ENCODE data around the gene RNF5. TPM values are rescaled to one million over a fixed set of nuclear protein-coding genes. Genes with fewer than 3 reads are reported as not detected.
A peak's percentile ranks its signal among the peaks of the same experiment; 100 is the strongest.

The RNF5 gene
- polyA plus RNA-seq, 1 experiment, result 33.3 TPM

- ChIA-PET POLR2A (interaction anchor here (0.9 kb wide), 1 partner anchor 9 kb away, joined by 3 read pairs; no protein-coding TSS in a partner anchor), CTCF (no interaction called here)
- no peak for TF ChIP-seq CTCF (IDR thresholded peaks at IDR 0.05; ENCODE audit: low read depth, low read length)
- H3K4me3 ChIP-seq (ENCODE audit: low read depth, low read length), result no peak overlapping the region
- no peak for DNase-seq (ENCODE audit: low read depth, low spot score)
- H3K27me3 ChIP-seq (ENCODE audit: control insufficient read depth, insufficient read depth, low read length), result peaks cover 42% of the 10 kb centered on the region
- H3K9me3 ChIP-seq (ENCODE audit: control insufficient read depth, insufficient read depth, low read length), result peaks cover 13% of the 10 kb centered on the region
- no peak overlapping the region for H3K27ac ChIP-seq (ENCODE audit: low read depth, low read length)
Measured at GRCh38 chr6:32149092-32149755, 29.0 kb upstream of the RNF5 start.

GRCh38 chr6:32149932-32150870, 28.0 kb upstream of the RNF5 start:
- no peak overlapping the region for H3K27ac ChIP-seq (ENCODE audit: low read depth, low read length)
- no peak for DNase-seq (ENCODE audit: low read depth, low spot score)
- H3K27me3 ChIP-seq (ENCODE audit: control insufficient read depth, insufficient read depth, low read length), result peaks cover 40% of the 10 kb centered on the region
- H3K9me3 ChIP-seq (ENCODE audit: control insufficient read depth, insufficient read depth, low read length), result peaks cover 13% of the 10 kb centered on the region
- no peak overlapping the region for H3K4me3 ChIP-seq (ENCODE audit: low read depth, low read length)
- TF ChIP-seq CTCF (IDR thresholded peaks at IDR 0.05; ENCODE audit: low read depth, low read length), result no peak
- CTCF ChIA-PET, result interaction anchor here (1.0 kb wide), 1 partner anchor 33 kb away, joined by 3 read pairs; no protein-coding TSS in a partner anchor
- POLR2A ChIA-PET, result no interaction called here

DNA sequence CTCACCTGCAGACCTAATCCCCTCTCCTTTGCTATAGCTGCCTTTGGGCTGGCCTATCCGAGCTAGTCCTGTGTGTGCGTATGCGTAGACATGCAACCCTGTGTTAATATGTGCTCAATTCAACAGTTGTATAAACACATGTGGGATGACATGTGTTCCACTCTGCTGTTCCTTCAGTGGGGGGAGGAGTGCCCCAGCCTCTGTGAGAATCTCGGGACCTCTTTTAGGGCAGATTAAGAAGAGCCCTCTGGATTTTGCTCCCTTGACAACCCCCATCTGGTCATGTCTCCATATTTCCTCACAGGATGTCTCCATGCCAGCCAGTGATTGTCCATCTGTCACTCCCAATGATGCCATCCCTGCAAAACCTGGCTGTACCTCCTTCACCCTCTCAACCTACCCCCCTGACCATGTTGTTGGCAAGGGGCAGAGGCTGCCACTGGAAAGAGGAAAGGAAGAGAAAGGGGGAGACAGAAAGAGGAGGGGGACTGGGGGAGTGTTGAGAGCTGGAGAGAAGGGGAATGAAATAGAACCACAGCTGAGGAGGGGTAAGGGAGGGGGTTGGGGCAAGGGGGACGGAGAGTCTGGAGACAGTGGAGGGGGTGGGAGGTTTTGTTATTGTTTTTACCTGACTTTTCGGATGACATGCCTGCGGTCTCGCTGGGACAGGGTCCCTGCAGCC, 26.9 kb upstream of the RNF5 start:
- H3K27ac ChIP-seq (ENCODE audit: low read depth, low read length), result no peak overlapping the region
- H3K9me3 ChIP-seq (ENCODE audit: control insufficient read depth, insufficient read depth, low read length), result peaks cover 13% of the 10 kb centered on the region
- H3K27me3 ChIP-seq (ENCODE audit: control insufficient read depth, insufficient read depth, low read length), result peaks cover 31% of the 10 kb centered on the region
- ChIA-PET CTCF (interaction anchor here (0.6 to 1.5 kb wide), 4 partner anchors 25 to 44 kb away, joined by 3 to 7 read pairs (median 5); no protein-coding TSS in a partner anchor), POLR2A (no interaction called here)
- DNase-seq (ENCODE audit: low read depth, low spot score), result no peak
- H3K4me3 ChIP-seq (ENCODE audit: low read depth, low read length), result peak overlapping the region; percentile 60
- no peak for TF ChIP-seq CTCF (IDR thresholded peaks at IDR 0.05; ENCODE audit: low read depth, low read length)

GRCh38 chr6:32151863-32152768, 26.1 kb upstream of the RNF5 start, which contains the start of gene PRRT1:
Gene PRRT1 (minus strand): TSS chr6:32151939. CDS start chr6:32151827, 112 bp downstream.
- Histone ChIP-seq H3K9me3 (ENCODE audit: control insufficient read depth, insufficient read depth, low read length) (peaks cover 13% of the 10 kb centered on the region), H3K27me3 (ENCODE audit: control insufficient read depth, insufficient read depth, low read length) (peaks cover 26% of the 10 kb centered on the region), H3K27ac (ENCODE audit: low read depth, low read length) (peak within 1 kb of the TSS; percentile 68), H3K4me3 (ENCODE audit: low read depth, low read length) (peak within 1 kb of the TSS; percentile 79)
- no peak for TF ChIP-seq CTCF (IDR thresholded peaks at IDR 0.05; ENCODE audit: low read depth, low read length)
- CTCF ChIA-PET, result interaction anchor here (0.6 to 1.5 kb wide), 4 partner anchors 26 to 43 kb away, joined by 4 to 7 read pairs (median 5); no protein-coding TSS in a partner anchor
- DNase-seq (ENCODE audit: low read depth, low spot score), result no peak
- POLR2A ChIA-PET, result interaction anchor here (0.7 to 1.0 kb wide), 2 partner anchors 24 to 45 kb away, joined by 4 read pairs; partner anchors contain the start of gene ATF6B

All from AG04450 (cell line).